ENCODE results near the gene CDK5RAP1. TPM values are rescaled to one million over a fixed set of nuclear protein-coding genes. Genes with fewer than 3 reads are reported as not detected.
"Not testable (repeated sequence)": the region's sequence is repeated elsewhere in the genome, so short reads cannot be mapped to it uniquely, and the experiment has no call there.

Gene CDK5RAP1
- total RNA-seq, 1 donor from 2014 or later, result 27.4 TPM

- Histone ChIP-seq H3K27me3 (ENCODE audit: control insufficient read depth, insufficient read depth, low read length) (no peaks in the 10 kb centered on the region), H3K4me3 (ENCODE audit: low read depth, low read length) (no peak overlapping the region), H3K36me3 (ENCODE audit: control insufficient read depth, insufficient read depth, low read length) (no peaks in the 10 kb centered on the region)
- no peak for TF ChIP-seq CTCF (IDR thresholded peaks at IDR 0.05; ENCODE audit: insufficient read depth, low read length, severe bottlenecking)
- DNase-seq (ENCODE audit: low read depth) (no peak), FAIRE-seq (no peak)
Measured at GRCh38 chr20:33437141-33437911, 36.0 kb upstream of the CDK5RAP1 start.

GRCh38 chr20:33434434-33434833 lies 33.1 kb upstream of the CDK5RAP1 start:
- no peak for DNase-seq (ENCODE audit: low read depth)
- no peaks in the 10 kb centered on the region for H3K27me3 ChIP-seq (ENCODE audit: control insufficient read depth, insufficient read depth, low read length)
- FAIRE-seq, result no peak

GRCh38 chr20:33433465-33434234 lies 32.3 kb upstream of the CDK5RAP1 start:
- Histone ChIP-seq H3K27me3 (ENCODE audit: control insufficient read depth, insufficient read depth, low read length) (no peaks in the 10 kb centered on the region), H3K4me3 (ENCODE audit: low read depth, low read length) (no peak overlapping the region), H3K36me3 (ENCODE audit: control insufficient read depth, insufficient read depth, low read length) (no peaks in the 10 kb centered on the region)
- TF ChIP-seq CTCF (IDR thresholded peaks at IDR 0.05; ENCODE audit: insufficient read depth, low read length, severe bottlenecking), result no peak
- DNase-seq (ENCODE audit: low read depth) (no peak), FAIRE-seq (no peak)

More at GRCh38 chr20:33434434-33434833, 33.1 kb upstream of the CDK5RAP1 start:
- no peaks in the 10 kb centered on the region for H3K36me3 ChIP-seq (ENCODE audit: control insufficient read depth, insufficient read depth, low read length)
- no peak overlapping the region for H3K4me3 ChIP-seq (ENCODE audit: low read depth, low read length)
- TF ChIP-seq CTCF (IDR thresholded peaks at IDR 0.05; ENCODE audit: insufficient read depth, low read length, severe bottlenecking), result no peak

GRCh38 chr20:33431797-33432381 lies 30.6 kb upstream of the CDK5RAP1 start:
- H3K36me3 ChIP-seq (ENCODE audit: control insufficient read depth, insufficient read depth, low read length), result no peaks in the 10 kb centered on the region
- H3K27me3 ChIP-seq (ENCODE audit: control insufficient read depth, insufficient read depth, low read length), result no peaks in the 10 kb centered on the region
- FAIRE-seq (no peak), DNase-seq (ENCODE audit: low read depth) (no peak)
- H3K4me3 ChIP-seq (ENCODE audit: low read depth, low read length), result no peak overlapping the region
- no peak for TF ChIP-seq CTCF (IDR thresholded peaks at IDR 0.05; ENCODE audit: insufficient read depth, low read length, severe bottlenecking)

- FAIRE-seq; H3K27me3 ChIP-seq (ENCODE audit: control insufficient read depth, insufficient read depth, low read length); H3K36me3 ChIP-seq (ENCODE audit: control insufficient read depth, insufficient read depth, low read length); DNase-seq (ENCODE audit: low read depth); H3K4me3 ChIP-seq (ENCODE audit: low read depth, low read length): not testable (repeated sequence)
Measured at GRCh38 chr20:33423875-33424274, 22.6 kb upstream of the CDK5RAP1 start.
